OCI-LY7 (cell line): ENCODE data around the gene THRB.

Source experiments
- EZH2phosphoT487 ChIP-seq: fragments of 200-600 bp; sonication (generic); IDR thresholded peaks from 2 replicates; pipeline ENCODE4 v1.6.1; 2018; ENCODE audit warnings: low read depth, borderline replicate concordance, mild to moderate bottlenecking, mixed run types, antibody characterized with exemption, low read length, moderate library complexity, mixed read lengths
- TF ChIP-seq, protein P1 (sequence below): fragments of 200-600 bp; sonication (generic); conservative IDR thresholded peaks from 2 replicates; pipeline ENCODE4 v1.5.1; 2014; ENCODE audit warnings: mild to moderate bottlenecking, antibody characterized with exemption, low read length, moderate library complexity, mixed read lengths

GRCh38 chr3:24495326-24495994 lies 810 bp upstream of the THRB start:
- TF ChIP-seq, protein P1, sequence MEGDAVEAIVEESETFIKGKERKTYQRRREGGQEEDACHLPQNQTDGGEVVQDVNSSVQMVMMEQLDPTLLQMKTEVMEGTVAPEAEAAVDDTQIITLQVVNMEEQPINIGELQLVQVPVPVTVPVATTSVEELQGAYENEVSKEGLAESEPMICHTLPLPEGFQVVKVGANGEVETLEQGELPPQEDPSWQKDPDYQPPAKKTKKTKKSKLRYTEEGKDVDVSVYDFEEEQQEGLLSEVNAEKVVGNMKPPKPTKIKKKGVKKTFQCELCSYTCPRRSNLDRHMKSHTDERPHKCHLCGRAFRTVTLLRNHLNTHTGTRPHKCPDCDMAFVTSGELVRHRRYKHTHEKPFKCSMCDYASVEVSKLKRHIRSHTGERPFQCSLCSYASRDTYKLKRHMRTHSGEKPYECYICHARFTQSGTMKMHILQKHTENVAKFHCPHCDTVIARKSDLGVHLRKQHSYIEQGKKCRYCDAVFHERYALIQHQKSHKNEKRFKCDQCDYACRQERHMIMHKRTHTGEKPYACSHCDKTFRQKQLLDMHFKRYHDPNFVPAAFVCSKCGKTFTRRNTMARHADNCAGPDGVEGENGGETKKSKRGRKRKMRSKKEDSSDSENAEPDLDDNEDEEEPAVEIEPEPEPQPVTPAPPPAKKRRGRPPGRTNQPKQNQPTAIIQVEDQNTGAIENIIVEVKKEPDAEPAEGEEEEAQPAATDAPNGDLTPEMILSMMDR = no peak
- no peak for TF ChIP-seq EZH2phosphoT487
